HL-60/S4 treated with retinoic acid at 250 ng/mL for 4 days and 3 days (cell line): ENCODE results near the gene PRKD1.
"Not testable (repeated sequence)": the region's sequence is repeated elsewhere in the genome, so short reads cannot be mapped to it uniquely, and the experiment has no call there.

Experiments used
- in situ Hi-C: fragments of 300-500 bp; cut with MboI; formaldehyde crosslinking; loops from 2 replicates; pipeline ENCODE4 v1.7.0; 2022; ENCODE audit warnings: low sequenced_read_pairs

Gene PRKD1

DNA sequence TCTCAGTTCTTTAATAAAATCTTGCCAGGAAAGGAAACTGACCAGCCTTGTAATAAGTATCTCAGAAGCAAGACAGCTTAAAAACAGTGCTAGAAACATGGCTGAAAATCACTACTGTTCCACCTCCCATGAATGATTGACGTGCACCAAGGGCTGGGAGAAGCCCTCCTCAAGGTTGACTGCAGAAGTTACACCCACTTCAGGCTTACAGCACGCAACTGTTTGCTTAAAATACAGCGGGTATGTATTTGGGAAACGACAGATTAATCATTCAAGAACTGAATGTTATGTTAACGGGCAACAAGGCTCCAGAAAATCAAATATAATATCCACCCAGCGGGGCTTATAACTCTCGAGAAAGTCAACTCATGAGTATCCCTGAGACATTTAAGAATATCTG, 22.1 kb downstream of the PRKD1 start:
- in situ Hi-C loops = no loop called here

DNA sequence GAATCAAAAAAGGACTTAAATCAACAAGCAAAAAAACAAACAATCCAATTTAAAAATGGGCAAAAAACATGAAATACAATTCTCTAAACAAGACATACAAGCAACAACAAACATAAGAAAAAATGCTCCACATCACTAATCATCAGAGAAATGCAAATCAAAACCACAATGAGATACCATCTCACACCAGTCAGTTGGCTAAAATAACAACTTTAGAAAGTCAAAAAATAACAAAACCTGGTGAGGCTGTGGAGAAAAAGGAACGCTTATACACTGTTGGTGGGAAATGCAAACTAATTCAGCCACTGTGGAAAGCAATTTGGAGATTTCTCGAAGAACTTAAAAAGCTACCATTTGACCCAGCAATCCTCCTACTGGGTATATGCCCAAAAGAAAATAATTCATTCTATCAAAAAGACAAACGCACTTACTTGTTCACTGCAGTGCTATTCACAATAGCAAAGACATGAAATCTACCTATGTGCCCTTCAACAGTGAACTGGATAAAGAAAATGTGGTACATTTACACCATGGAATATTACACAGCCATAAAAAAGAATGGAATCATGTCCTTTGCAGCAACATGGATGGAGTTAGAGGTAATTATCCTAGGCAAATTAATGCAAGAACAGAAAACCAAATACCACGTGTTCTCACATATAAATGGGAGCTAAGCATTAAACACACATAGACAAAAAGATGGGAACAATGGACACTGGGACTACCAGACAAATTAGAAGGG, 26.9 kb downstream of the PRKD1 start:
- in situ Hi-C loops = no loop called here

DNA sequence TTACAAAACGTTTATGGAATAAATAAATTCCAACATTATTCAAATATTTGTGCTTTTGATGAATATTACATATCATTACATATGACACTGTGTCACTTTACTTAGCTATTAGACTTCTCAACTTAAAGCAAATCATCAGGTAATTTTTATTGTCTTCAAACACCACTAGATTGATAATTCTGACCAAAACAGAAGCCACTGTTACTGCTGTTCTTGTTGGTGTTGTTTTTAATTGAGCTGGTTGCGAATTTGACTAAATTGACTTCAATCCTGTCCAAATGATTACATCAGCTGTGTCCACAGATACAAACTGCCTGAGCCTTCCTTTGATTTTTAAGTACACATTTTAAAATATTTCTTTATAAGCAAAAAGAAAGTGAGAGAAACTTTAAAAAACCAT, 29.2 kb downstream of the PRKD1 start:
- in situ Hi-C loops = no loop called here

DNA sequence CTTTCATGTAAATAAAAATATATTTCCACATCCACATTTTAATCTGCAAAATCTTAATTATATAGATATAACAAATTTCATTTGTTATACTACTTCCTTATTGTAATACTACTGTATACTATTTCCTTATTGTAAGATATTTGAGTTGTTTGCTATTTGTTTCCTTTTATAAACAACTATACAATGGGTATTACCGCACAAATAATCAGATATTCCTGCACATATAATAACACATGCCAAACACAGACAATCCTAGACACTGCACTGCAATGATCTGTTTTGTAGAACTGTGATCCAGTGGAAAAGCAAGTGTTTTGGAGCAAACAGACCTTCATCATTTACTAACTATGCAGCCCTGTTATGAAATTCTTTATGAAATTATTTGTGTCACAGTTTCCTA, 30.5 kb downstream of the PRKD1 start:
- in situ Hi-C loops = no loop called here

DNA sequence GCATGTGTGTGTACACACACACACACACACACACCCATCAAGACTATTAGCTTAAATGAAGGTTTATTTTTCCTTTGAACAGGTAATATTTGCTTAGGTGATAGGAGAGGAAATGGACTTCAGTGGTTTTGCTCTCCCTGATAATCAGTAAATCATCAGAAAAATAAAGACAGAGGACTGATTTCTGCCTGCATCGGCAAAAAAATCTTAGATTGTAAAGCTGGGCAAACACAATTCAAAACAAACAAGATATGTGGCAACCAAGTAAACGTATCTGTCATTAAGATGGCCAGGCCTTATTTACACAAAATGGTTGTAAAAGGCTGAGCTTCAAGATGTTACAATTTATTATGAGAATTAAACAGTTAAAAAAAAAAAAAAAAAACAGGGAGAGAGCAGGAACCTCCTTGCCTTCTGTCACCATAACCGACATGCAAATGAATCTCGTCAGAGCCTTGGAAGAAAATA, 31.3 kb downstream of the PRKD1 start:
- in situ Hi-C loops = no loop called here

DNA sequence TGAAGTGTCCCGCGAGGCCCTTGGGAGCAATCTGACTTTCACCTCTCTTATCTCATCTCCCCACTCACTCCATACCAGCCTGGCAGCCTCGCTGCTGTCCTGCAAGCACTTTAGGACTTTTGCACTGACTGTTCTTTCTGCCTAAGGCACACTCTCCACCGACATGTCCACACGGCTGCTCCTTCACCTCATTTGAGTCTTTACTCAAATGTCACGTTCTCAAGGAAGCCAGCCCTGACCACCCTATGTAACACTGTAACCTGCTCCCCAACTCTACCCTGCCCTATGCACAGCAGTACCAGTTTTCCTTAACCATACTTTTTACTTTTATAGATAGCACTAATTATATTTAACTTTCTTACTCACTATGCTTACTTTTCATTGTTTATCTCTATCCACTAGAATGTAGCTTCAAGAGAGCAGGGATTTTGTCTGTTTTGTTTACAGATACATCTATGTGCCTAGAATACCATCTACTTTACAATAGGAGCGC, 32.0 kb downstream of the PRKD1 start:
- in situ Hi-C loops = no loop called here

DNA sequence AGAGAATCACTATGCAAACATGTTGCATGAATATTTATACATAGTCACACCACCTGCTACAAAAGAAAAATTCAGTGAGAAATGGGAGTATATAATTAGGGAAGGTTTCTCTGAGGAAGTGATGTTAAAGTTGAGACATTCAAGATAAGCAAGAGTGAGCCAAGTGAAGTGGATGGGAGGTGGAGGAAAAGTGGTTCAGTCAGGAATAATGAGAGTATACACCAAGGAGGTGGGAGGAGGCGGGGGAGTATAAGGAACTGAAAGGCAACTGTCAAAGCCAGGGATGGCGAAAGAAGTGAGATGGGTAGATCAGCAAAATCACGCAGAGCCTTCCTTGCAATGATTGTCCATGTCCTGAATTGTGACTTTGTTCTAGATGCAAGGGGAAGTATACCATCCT, 33.7 kb downstream of the PRKD1 start:
- in situ Hi-C loops = no loop called here

DNA sequence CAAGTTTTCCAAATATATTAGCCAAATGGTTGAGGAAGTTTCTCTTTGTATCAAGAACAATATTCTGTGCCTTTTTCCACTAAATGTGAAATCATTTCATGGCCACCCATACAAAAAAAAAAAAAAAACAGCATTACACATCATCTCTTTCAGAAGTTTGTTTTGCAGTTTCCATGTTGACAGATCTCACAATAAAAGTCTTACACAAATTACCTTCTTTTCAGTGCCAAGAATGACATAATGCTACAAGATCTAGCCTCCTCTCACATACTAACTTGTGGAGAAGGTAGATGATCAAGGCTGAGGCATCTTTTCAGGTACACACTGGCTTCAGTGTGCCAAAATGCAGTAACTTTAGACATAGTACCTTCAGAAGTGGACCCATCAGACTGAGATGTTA, 35.3 kb downstream of the PRKD1 start:
- in situ Hi-C loops = no loop called here

DNA sequence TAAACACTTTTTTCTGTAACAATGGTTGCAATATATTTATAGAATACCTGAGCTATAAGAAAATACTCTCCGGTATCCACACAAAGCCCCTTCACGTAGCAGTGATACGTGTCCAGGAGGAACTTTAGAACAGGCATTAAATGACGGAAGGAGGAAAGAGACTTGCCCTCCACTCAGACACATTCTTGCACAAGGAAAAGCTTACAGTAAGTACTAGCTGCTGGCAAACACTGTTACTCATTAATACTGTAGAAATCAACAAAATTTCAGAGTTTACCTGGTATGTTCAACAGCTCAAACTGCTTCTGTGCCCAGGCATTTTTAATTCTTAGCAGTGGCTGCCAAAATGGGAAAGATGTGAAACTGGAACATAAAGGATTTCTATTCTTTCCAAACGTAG, 41.7 kb downstream of the PRKD1 start:
- in situ Hi-C loops = no loop called here

DNA sequence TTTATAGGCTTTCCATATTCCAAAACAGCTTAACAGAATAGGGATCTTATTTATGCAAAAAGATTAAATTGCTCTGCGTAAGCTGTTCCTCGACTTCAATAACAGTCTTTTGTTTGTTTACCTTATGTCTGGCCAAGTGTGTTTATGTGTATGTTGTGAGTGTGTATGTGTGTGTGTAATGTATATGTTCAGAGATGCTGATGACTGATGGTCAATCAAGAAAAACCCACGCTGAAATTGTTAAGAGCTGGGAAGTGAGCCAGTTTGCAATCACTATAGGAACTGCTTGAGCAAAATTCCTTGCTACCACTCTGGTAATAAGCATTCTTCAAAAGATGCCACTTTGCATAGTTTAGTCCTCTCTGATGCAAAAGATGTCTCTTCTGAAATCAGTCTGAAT, 59.6 kb downstream of the PRKD1 start:
- in situ Hi-C loops = no loop called here

DNA sequence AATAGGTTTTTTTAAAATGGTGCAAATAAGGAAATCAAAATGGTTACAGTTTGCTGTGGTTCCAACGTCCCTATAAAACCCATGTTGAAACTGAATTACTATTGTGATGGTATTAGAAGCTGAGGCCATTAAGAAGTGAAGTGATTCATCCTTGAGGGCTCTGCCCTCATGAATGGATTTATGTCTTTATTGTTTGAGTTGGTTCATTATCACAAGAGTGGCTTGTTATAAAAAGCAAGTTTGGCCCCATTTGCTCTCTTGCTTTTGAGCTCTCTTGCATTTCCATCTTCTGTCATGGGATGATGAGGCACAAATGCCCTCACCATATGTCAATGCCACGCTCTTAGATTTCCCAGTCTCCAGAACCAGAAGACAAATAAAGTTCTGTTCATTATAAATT, 62.3 kb downstream of the PRKD1 start:
- in situ Hi-C loops = no loop called here

DNA sequence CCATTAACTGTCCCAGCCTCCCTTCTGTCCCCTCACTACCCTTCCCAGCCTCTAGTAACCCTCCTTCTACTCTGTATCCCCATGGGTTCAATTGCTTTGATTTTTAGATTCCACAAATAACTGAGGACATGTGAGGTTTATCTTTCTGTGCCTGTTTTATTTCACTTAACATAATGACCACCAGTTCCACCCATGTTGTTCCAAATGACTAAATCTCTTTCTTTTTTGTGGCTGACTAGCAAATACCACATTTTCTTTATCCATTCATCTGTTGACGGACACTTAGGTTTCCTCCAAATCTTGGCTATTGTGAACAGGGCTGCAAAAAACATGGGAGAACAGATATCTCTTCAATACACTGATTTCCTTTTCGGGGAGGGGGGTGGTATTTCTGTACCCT, 65.7 kb downstream of the PRKD1 start:
- in situ Hi-C loops = no loop called here

DNA sequence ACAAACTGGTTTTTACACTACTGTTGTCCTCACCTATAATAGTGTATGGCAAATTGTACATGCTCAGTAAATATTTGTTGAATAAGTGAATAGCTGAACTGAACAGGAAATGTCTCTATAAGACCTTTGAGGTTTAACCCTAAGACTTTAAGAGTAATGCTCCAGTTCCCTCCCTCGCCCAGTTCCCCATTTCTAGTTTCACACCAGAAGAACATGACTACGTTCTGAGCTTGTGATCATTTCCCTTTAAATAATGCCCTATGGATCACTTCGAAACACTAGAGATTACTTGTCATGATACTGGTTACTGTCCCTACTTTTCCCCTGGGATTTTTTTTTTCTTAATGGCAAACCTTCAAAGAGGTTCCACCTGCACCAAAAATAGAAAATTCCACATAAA, 69.3 kb downstream of the PRKD1 start:
- in situ Hi-C loops = no loop called here

DNA sequence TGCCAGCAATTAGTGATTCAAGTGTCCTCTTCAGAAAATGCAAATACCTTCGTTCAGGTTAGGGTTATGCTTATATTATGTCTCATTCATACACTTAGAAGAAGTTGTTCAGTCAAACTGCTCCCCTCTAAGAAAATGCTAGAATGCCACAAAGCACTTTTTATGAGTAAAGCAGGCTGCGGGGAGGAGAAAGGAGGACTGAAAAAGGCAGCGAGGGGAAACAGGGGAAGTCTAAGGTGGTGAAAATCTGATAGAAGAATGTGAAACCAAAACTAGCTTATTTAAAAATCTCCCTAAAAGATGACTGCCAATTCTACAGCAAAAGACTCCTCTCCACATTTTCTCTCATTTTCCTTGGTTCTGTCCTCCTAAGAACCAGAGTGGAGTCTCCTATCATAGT, 70.1 kb downstream of the PRKD1 start:
- in situ Hi-C loops = no loop called here

DNA sequence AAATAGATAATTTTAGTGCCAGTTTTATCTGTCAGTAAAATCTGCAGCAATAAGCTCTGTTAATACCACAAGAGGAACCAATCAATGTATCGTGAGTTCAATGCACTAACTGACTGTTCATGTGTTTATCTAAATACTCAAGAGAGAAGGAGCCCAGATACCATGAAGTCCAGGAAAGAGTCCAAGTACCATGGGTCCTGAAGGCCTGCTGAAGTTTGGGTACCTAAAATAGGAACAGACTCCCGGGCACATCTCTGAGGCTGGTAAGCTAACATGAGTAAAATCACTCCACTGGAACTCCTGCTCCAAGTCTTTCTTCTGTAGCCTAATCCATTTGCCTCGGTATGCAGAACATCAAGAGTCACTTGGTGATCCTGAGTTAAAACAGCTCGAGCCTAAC, 71.1 kb downstream of the PRKD1 start:
- in situ Hi-C loops = no loop called here

DNA sequence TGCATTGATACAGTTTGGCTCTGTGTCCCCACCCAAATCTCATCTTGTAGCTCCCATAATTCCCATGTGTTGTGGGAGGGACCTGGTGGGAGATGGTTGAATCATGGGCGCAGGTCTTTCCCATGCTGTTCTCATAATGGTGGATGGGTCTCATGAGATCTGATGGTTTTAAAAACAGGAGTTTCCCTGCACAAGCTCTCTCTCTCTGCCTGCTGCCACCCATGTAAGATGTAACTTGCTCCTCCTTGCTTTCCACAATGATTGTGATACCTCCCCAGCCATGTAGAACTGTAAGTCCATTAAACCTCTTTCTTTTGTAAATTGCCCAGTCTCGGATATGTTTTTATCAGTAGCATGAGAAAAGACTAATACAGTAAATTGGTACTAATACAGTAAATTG, 74.0 kb downstream of the PRKD1 start:
- in situ Hi-C loops = not testable (repeated sequence)

DNA sequence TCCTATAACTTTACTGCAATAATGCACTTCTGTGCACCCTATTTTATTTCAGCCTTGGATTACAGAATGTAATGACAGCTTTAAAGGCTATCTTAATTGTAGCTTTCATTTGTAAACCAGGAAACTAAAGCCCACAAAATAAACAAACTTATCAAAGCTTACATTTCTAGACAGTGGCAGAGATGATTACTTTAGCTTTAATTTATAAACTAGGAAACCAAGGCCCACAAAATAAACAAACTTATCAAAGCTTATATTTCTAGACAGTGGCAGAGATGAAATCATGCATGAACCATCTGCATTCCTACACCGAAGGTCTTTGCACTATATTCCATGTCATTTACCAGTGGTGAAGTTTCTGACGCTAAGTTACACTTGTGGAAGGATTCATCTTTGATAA, 74.4 kb downstream of the PRKD1 start:
- in situ Hi-C loops = no loop called here

DNA sequence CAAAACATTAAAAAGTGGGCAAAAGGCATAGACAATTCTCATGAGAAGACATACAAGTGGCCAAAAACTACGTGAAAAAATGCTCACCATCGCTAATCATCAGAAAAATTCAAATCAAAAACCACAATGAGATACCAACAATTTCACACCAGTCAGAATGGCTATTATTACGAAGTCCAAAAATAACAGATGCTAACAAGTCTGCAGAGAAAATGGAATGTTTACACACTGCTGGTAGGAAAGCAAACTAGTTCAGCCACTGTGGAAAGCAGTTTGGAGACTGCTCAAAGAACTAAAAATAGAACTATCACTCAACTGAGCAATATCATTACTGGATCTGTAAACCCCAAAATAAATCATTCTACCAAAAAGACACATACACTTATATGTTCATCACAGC, 76.2 kb downstream of the PRKD1 start:
- in situ Hi-C loops = no loop called here

DNA sequence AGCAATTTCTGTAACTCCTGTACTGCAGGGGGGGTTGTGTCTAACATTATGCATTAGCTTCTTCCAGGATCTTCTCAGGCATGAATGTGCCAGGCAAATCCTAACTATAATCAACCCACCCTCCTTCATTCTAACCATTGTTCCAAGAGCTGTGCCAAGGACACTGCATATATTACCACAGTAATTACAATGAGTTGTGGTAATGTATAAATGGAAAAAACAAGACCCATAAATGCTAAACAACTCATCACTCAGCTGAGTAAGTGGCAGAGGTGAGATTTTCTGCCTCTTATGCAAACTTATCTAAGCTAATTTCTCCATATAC, 80.6 kb downstream of the PRKD1 start:
- in situ Hi-C loops = no loop called here

DNA sequence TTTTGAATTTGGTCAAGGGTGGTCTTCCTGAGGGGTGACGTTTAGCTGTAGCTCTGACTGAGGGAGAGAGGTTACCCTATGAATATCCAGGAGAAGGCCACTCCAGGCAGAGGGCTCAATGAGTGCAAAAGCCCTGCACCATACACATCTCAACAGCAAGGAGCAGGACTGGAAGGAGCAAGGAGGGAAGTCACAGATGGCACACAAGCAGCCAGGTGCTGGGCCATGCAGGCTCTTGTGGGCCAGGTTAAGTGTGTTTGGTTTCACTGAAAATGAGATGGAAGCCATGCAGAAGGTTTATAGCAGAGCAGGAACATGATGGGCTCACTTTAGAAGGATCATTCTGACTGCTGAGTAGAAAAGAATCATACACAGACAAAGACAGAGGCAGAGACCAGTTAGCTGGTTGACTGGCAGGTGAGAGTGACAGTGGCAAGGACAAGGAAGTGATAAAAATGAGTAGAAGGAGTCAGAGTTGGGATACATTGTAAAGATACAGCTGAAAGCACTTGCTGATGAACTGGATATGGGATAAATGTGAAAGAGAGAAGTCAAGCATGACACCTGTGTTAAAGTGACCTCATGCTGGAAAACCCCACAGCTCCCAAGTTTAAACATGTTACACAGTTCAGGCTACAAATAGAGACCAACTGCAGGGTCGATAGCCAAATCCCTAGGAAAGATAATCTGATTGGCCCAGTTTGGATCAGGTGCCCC, 81.2 kb downstream of the PRKD1 start:
- in situ Hi-C loops = no loop called here

DNA sequence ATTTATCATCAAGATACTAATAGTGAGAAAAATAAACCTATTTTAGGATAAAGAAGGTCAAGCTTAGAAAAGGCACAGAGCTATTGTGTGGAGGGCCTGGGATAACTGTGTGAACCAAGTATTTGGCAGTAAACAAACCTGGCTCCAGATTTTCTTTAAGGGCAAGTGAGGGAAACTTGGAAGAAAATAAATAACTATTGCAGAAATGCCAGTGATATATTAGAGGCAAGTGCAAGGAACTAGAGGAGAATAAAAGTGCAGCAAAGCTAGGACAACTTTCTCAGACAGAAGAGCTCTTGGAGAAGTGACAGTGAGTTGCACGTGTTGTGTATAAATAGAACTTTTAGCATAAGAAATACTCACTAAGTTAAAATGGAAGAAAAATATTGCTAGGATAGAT, 83.7 kb downstream of the PRKD1 start:
- in situ Hi-C loops = no loop called here

DNA sequence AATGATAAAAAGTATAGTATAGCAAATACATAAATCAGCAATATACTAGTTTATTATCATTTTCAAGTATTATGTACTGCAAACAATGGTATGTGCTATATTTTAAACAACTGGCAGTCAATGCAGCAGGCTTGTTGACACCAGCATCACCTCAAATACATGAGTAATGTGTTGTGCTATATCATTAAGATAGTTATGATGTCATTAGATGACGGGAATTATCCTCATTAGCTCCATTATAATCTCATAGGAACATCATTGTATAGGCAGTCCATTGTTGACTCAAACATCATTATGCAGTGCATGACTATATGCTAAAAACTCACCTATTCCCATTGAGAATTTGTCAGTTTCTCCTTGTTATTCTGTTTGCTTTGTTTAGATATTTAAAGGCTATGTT, 85.4 kb downstream of the PRKD1 start:
- in situ Hi-C loops = no loop called here
